ENCODE data around the gene SEPTIN12.
"Not testable (repeated sequence)": the region's sequence is repeated elsewhere in the genome, so short reads cannot be mapped to it uniquely, and the experiment has no call there.

The SEPTIN12 gene

GRCh38 chr16:4750896-4751295, 37.2 kb downstream of the SEPTIN12 start:
- DNase-seq = no peak

GRCh38 chr16:4749700-4750257, 38.4 kb downstream of the SEPTIN12 start:
- DNase-seq = no peak

GRCh38 chr16:4748682-4749411, 39.3 kb downstream of the SEPTIN12 start:
- no peak for DNase-seq

GRCh38 chr16:4747906-4748681, 40.1 kb downstream of the SEPTIN12 start:
- no peak for DNase-seq

GRCh38 chr16:4746991-4747574, 41.1 kb downstream of the SEPTIN12 start:
- no peak for DNase-seq

- DNase-seq = no peak
Observed at GRCh38 chr16:4746215-4746614, 41.9 kb downstream of the SEPTIN12 start.

- no peak for DNase-seq
Observed at GRCh38 chr16:4745274-4745569, 42.9 kb downstream of the SEPTIN12 start.

- DNase-seq = no peak
Observed at GRCh38 chr16:4744555-4745273, 43.4 kb downstream of the SEPTIN12 start.

GRCh38 chr16:4743226-4743878, 44.8 kb downstream of the SEPTIN12 start:
- DNase-seq = no peak

- DNase-seq = not testable (repeated sequence)
Observed at GRCh38 chr16:4738370-4738769, 49.8 kb downstream of the SEPTIN12 start.

- no peak for DNase-seq
Observed at GRCh38 chr16:4737545-4737944, 50.6 kb downstream of the SEPTIN12 start.

- DNase-seq = no peak
Observed at GRCh38 chr16:4736546-4736945, 51.6 kb downstream of the SEPTIN12 start.

- DNase-seq = peak; percentile 94
Observed at GRCh38 chr16:4734730-4735535, 53.2 kb downstream of the SEPTIN12 start.

GRCh38 chr16:4734063-4734729, 53.9 kb downstream of the SEPTIN12 start, which contains the start of the genes ANKS3 and DNAAF8:
Gene ANKS3, minus strand, starts transcription at chr16:4734271. Its CDS starts 4,122 bp downstream, at chr16:4730149.
Gene DNAAF8, plus strand, starts transcription at chr16:4734537. Its CDS starts 1,978 bp downstream, at chr16:4736515.
- DNase-seq = peak; percentile 87

- peak; percentile 23 for DNase-seq
Observed at GRCh38 chr16:4733747-4734062, 54.4 kb downstream of the SEPTIN12 start.

GRCh38 chr16:4733211-4733742, 54.9 kb downstream of the SEPTIN12 start:
- DNase-seq = no peak

GRCh38 chr16:4729876-4730275, 58.3 kb downstream of the SEPTIN12 start:
- DNase-seq = no peak

GRCh38 chr16:4728676-4729075, 59.5 kb downstream of the SEPTIN12 start:
- no peak for DNase-seq
